ENCODE measurements around the gene TBC1D2. TPM values are rescaled to one million over a fixed set of nuclear protein-coding genes. Genes with fewer than 3 reads are reported as not detected.

Gene TBC1D2
- total and polyA plus RNA-seq, 2 of the 4 experiments (the other 2 are of a cell fraction): 36.9 to 62.7 TPM

DNA sequence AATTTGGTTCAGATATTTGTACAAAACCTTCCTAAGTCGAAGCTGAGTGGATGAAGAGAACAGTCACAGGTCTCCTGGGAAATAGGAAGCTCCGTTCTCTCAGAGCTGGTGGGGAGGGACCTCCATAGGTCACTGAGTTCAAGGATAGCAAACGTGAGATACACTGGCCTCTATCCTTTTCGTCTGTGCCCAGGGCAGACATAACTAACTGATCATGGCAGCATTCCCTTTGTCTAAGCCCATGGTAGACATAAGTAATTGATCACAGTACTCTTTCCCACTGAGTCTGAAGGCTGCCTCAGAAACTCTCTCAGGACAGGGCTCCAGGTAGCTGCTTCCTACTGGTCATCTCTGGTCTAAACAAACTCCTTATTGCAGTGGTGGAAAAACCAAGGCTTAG, 50.8 kb downstream of the TBC1D2 start:
- Histone ChIP-seq H2BK15ac (ENCODE audit: low read depth, low read length) (no peak overlapping the region), H3K9me1 (ENCODE audit: insufficient read depth, low read length) (no peaks in the 10 kb centered on the region), H3K36me3 (ENCODE audit: control insufficient read depth, insufficient read depth, low read length) (peaks cover 13% of the 10 kb centered on the region), H4K91ac (ENCODE audit: insufficient read depth, low read depth, low read length) (no peak overlapping the region), H3K18ac (ENCODE audit: low read depth, low read length) (no peak overlapping the region), H3K9ac (ENCODE audit: low read depth, low read length) (no peak overlapping the region), H2AK5ac (ENCODE audit: low read depth, low read length) (no peak overlapping the region), H2AFZ (replicated peaks; ENCODE audit: low read length, poor library complexity) (no peak overlapping the region), H3K27ac (ENCODE audit: insufficient read depth, low read length) (no peak overlapping the region), H3K4ac (ENCODE audit: low read depth, low read length) (no peak overlapping the region), H3K9me3 (ENCODE audit: control insufficient read depth, insufficient read depth, low read length) (no peaks in the 10 kb centered on the region), H3K79me1 (ENCODE audit: low read depth in 1 of 2, low read length in 2 of 2) (peaks cover 4 to 6% of the 10 kb centered on the region in 2 experiments; a peak in 1 of 4 replicates), H3K14ac (replicated peaks; ENCODE audit: low read depth, low read length) (no peak overlapping the region), H2BK120ac (ENCODE audit: low read depth, low read length) (no peak overlapping the region), H4K20me1 (ENCODE audit: insufficient read depth, low read length) (no peaks in the 10 kb centered on the region), H2BK20ac (ENCODE audit: low read depth, low read length) (no peak overlapping the region; the same call in 1 of the 2 replicates), H4K5ac (ENCODE audit: low read depth, low read length) (no peak overlapping the region), H4K8ac (ENCODE audit: low read depth in 2 of 2, low read length in 2 of 2) (no peak overlapping the region), H2BK5ac (ENCODE audit: low read depth, low read length, poor library complexity, severe bottlenecking) (no peak overlapping the region), H3K23ac (ENCODE audit: low read depth, low read length) (no peak overlapping the region), H3K27me3 (ENCODE audit: control insufficient read depth, insufficient read depth, low read length) (no peaks in the 10 kb centered on the region), H3K4me1 (ENCODE audit: control insufficient read depth, insufficient read depth, low read length) (no peaks in the 10 kb centered on the region), H2AK9ac (replicated peaks; ENCODE audit: low read depth, low read length, poor library complexity) (no peak overlapping the region), H3K56ac (ENCODE audit: extremely low read depth, insufficient read depth, low read length) (no peak overlapping the region), H3K4me2 (ENCODE audit: low read depth, low read length) (no peak overlapping the region), H3K4me3 (ENCODE audit: insufficient read depth, low read depth, low read length) (no peak overlapping the region)
- ChIA-PET CTCF (interaction anchor here (0.9 to 2.0 kb wide), 3 partner anchors 17 to 57 kb away, joined by 3 to 6 read pairs (median 3); no protein-coding TSS in a partner anchor), POLR2A (ENCODE audit: unreplicated experiment) (no interaction called here)
- intact Hi-C loops (cut with micrococcal nuclease) (loop anchor here (1.0 to 5.0 kb wide), 5 partner anchors 59 to 588 kb away; partner anchors contain the start of gene TRMO), dilution Hi-C loops (cut with HindIII; ENCODE audit: low sequenced_read_pairs, unreplicated experiment) (no loop called here), in situ Hi-C loops (cut with MboI; ENCODE audit: low sequenced_read_pairs) (loop anchor here (5.0 kb wide), 1 partner anchor 58 kb away; no protein-coding TSS in a partner anchor)
- ATAC-seq (ENCODE audit: low read depth) (no peak), DNase-seq (no peak)
- 42% methylated on average over 2 of the region's 4 CpGs; no CpG with 5 or more reads in 1 of the 2 experiments for WGBS, 2 experiments (ENCODE audit: extremely low coverage in 2 of 2, insufficient read length in 1 of 2)
- no TSS peak for BruUV-seq (replicated peaks)
- TF ChIP-seq CEBPB (IDR thresholded peaks at IDR 0.05; ENCODE audit: low read depth, low read length) (no peak), FOS (IDR thresholded peaks at IDR 0.05; ENCODE audit: low read depth, low read length) (no peak), POLR2A (IDR thresholded peaks at IDR 0.05; ENCODE audit: low read depth, low read length) (no peak), NFE2L2 (IDR thresholded peaks at IDR 0.05; ENCODE audit: low read depth, low read length) (no peak), CHD1 (IDR thresholded peaks at IDR 0.05; ENCODE audit: low read depth, low read length) (no peak), SMC3 (IDR thresholded peaks at IDR 0.05; ENCODE audit: low read depth, low read length) (no peak), MXI1 (IDR thresholded peaks at IDR 0.05; ENCODE audit: borderline replicate concordance, low read depth, low read length) (no peak)

Measured in IMR-90 (cell line).